CD4-positive, alpha-beta memory T cell (primary cell): ENCODE measurements around the gene SH3TC2. TPM values are rescaled to one million over a fixed set of nuclear protein-coding genes. Genes with fewer than 3 reads are reported as not detected.

Experiments
- CTCF ChIA-PET: fragments of 350-600 bp; sonication (Branson Sonifier 250); formaldehyde crosslinking; loops from one replicate; lab custom pipeline; 2021; ENCODE audit warnings: inconsistent platforms; ENCODE audit not compliant: partially characterized antibody; lab: Charles Lee
- POLR2A ChIA-PET: fragments of 350-600 bp; sonication (Branson Sonifier 250); formaldehyde crosslinking; loops from one replicate; lab custom pipeline; 2021; ENCODE audit not compliant: partially characterized antibody; lab: Charles Lee
- DNase-seq, 5 donors: peaks; one replicate each; pipeline versions ENCODE4 v3.0.0 to v3.0.0-alpha.2; 2020 to 2022; ENCODE audit warnings: mixed read lengths in 1 of 5
- H3K27ac ChIP-seq: one replicate; pipeline ENCODE4 v1.7.0; 2013; ENCODE audit warnings: low read depth, low read length
- H3K27me3 ChIP-seq: 2 replicates; pipeline ENCODE4 v1.7.0; 2013; ENCODE audit warnings: mild to moderate bottlenecking, low read length, moderate library complexity; ENCODE audit not compliant: insufficient read depth
- H3K36me3 ChIP-seq: 2 replicates; pipeline ENCODE4 v1.7.0; 2013; ENCODE audit warnings: mild to moderate bottlenecking, low read length, moderate library complexity; ENCODE audit not compliant: insufficient read depth
- H3K4me1 ChIP-seq: 2 replicates; pipeline ENCODE4 v1.7.0; 2013; ENCODE audit warnings: mild to moderate bottlenecking, low read length, moderate library complexity; ENCODE audit not compliant: insufficient read depth
- H3K4me3 ChIP-seq, 2 donors: one replicate each; pipeline ENCODE4 v1.7.0; 2013; ENCODE audit warnings: low read length in 2 of 2, mild to moderate bottlenecking in 1 of 2
- H3K9me3 ChIP-seq, 2 donors: one replicate each; pipeline ENCODE4 v1.7.0; 2013; ENCODE audit warnings: low read length in 2 of 2, control low read depth in 1 of 2; ENCODE audit not compliant: control insufficient read depth in 1 of 2
- H3K27ac Mint-ChIP-seq, 7 donors: one replicate each; pipeline ENCODE4 v1.8.0; 2020 to 2021; ENCODE audit warnings: mixed read lengths in 7 of 7, mild to moderate bottlenecking in 6 of 7, inconsistent platforms in 3 of 7, moderate library complexity in 3 of 7
- H3K27me3 Mint-ChIP-seq, 2 donors: one replicate each; pipeline ENCODE4 v1.8.0; 2020 to 2021; ENCODE audit warnings: mixed read lengths in 2 of 2
- H3K36me3 Mint-ChIP-seq, 2 donors: one replicate each; pipeline ENCODE4 v1.8.0; 2020 to 2021; ENCODE audit warnings: mixed read lengths in 2 of 2, inconsistent platforms in 1 of 2, mild to moderate bottlenecking in 1 of 2
- H3K4me1 Mint-ChIP-seq, 4 donors: one replicate each; pipeline ENCODE4 v1.8.0; 2020 to 2021; ENCODE audit warnings: mixed read lengths in 4 of 4, mild to moderate bottlenecking in 1 of 4
- H3K4me3 Mint-ChIP-seq, 8 donors: one replicate each; pipeline ENCODE4 v1.8.0; 2020 to 2021; ENCODE audit warnings: mixed read lengths in 8 of 8, mild to moderate bottlenecking in 7 of 8, moderate library complexity in 6 of 8, inconsistent platforms in 3 of 8
- H3K9me3 Mint-ChIP-seq, 8 donors: one replicate each; pipeline ENCODE4 v1.8.0; 2020 to 2021; ENCODE audit warnings: mixed read lengths in 8 of 8, mild to moderate bottlenecking in 5 of 8, inconsistent platforms in 3 of 8, moderate library complexity in 1 of 8
- intact Hi-C: fragments of 100-400 bp; cut with micrococcal nuclease; formaldehyde crosslinking; loops from one replicate; pipeline ENCODE4 v1.15.1; 2023
- polyA plus RNA-seq, 2 donors: library from polyadenylated mRNA; unstranded; fragments of 300-500 nt; fragmentation: Illumina TruSeq; gene quantifications; one replicate each; pipeline ENCODE4 v1.2.3, GENCODE V29; 2021
- total RNA-seq, 2 experiments: library from RNA; stranded (reverse); gene quantifications; one replicate each; pipeline ENCODE4 v1.2.3, GENCODE V29; 2021

The SH3TC2 gene
- total RNA-seq = not detected
- not detected for polyA plus RNA-seq

GRCh38 chr5:149063017-149063687 is at the start of gene SH3TC2:
Gene SH3TC2 (minus strand): TSS chr5:149063062. CDS start chr5:149063022, 40 bp downstream.
- intact Hi-C loops = no loop called here
- H3K27ac Mint-ChIP-seq = no peak within 1 kb of the TSS
- H3K4me3 ChIP-seq = no peak within 1 kb of the TSS
- peaks cover 0 to 3% of the 10 kb centered on the region in 2 donors for H3K36me3 Mint-ChIP-seq
- H3K4me1 Mint-ChIP-seq = no peaks in the 10 kb centered on the region
- POLR2A ChIA-PET = no interaction called here
- peaks cover 0 to 8% of the 10 kb centered on the region in 2 donors for H3K27me3 Mint-ChIP-seq
- H3K27ac ChIP-seq = no peak within 1 kb of the TSS
- no peaks in the 10 kb centered on the region for H3K4me1 ChIP-seq
- peaks cover 4 to 19% (median 13%) of the 10 kb centered on the region in 8 donors for H3K9me3 Mint-ChIP-seq
- H3K27me3 ChIP-seq = no peaks in the 10 kb centered on the region
- H3K9me3 ChIP-seq = no peaks in the 10 kb centered on the region
- DNase-seq = no peak
- H3K4me3 Mint-ChIP-seq = no peak within 1 kb of the TSS
- H3K36me3 ChIP-seq = no peaks in the 10 kb centered on the region
- CTCF ChIA-PET = no interaction called here

DNA sequence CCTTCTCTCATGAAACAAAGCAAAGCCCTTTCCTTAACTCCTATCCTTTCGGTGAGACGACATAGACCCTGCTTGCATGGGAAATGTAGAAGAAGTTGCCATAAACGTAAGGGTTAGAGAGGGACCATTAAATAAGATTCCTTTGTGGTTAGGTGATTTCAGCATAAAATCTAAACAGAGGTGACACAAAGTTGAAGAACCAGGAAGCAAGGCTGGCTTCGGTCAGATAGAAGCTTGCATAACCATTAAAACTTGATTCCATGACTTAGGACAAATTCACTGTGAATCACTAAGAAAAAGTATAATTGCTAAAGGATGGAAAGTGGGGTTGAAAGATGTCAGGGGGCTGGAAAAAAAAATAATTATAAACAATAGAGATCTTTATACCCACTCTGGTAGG is 47.5 kb upstream of the SH3TC2 start:
- Histone ChIP-seq H3K27ac (no peak overlapping the region), H3K4me3 (no peak overlapping the region), H3K4me1 (no peaks in the 10 kb centered on the region), H3K9me3 (no peaks in the 10 kb centered on the region), H3K36me3 (no peaks in the 10 kb centered on the region), H3K27me3 (no peaks in the 10 kb centered on the region)
- intact Hi-C loops = loop anchor here (10.0 kb wide), 1 partner anchor 286 kb away; the partner anchor contains the start of gene ADRB2
- no peaks in the 10 kb centered on the region for H3K4me1 Mint-ChIP-seq
- H3K4me3 Mint-ChIP-seq = no peak overlapping the region
- peaks cover 0 to 8% of the 10 kb centered on the region in 2 donors for H3K27me3 Mint-ChIP-seq
- no peaks in the 10 kb centered on the region for H3K9me3 Mint-ChIP-seq
- H3K27ac Mint-ChIP-seq = no peak overlapping the region
- H3K36me3 Mint-ChIP-seq = no peaks in the 10 kb centered on the region
- CTCF ChIA-PET = no interaction called here
- no peak for DNase-seq
- POLR2A ChIA-PET = no interaction called here

GRCh38 chr5:149108651-149109280 is 45.9 kb upstream of the SH3TC2 start:
- Histone ChIP-seq H3K4me1 (no peaks in the 10 kb centered on the region), H3K27ac (no peak overlapping the region), H3K9me3 (no peaks in the 10 kb centered on the region), H3K36me3 (no peaks in the 10 kb centered on the region), H3K4me3 (no peak overlapping the region), H3K27me3 (no peaks in the 10 kb centered on the region)
- CTCF ChIA-PET = interaction anchor here (0.6 to 1.2 kb wide), 2 partner anchors 15 to 376 kb away, joined by 4 read pairs; no protein-coding TSS in a partner anchor
- DNase-seq = no peak
- no peaks in the 10 kb centered on the region for H3K9me3 Mint-ChIP-seq
- no peak overlapping the region for H3K4me3 Mint-ChIP-seq
- POLR2A ChIA-PET = no interaction called here
- intact Hi-C loops = no loop called here
- H3K4me1 Mint-ChIP-seq = no peaks in the 10 kb centered on the region
- H3K27ac Mint-ChIP-seq = no peak overlapping the region
- H3K36me3 Mint-ChIP-seq = no peaks in the 10 kb centered on the region
- no peaks in the 10 kb centered on the region for H3K27me3 Mint-ChIP-seq

DNA sequence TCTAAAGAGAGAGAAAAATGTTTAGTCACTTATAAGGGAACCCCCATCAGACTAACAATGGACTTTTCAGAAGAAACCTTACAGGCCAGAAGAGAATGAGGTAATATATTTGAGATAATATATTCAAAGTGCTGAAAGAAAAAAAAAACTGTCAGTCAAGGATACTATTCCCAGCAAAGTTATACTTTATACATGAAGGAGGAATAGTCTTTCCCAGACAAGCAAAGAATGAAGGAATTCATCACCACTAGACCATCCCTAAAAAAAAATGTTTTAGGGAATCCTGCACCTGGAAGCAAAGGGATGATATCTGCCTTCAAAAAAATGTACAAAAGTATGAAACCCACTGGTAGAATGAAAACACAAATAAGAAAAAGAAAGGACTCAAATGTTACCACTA is 37.5 kb upstream of the SH3TC2 start:
- Histone ChIP-seq H3K4me3 (no peak overlapping the region), H3K4me1 (no peaks in the 10 kb centered on the region), H3K9me3 (no peaks in the 10 kb centered on the region), H3K27ac (no peak overlapping the region), H3K27me3 (no peaks in the 10 kb centered on the region), H3K36me3 (no peaks in the 10 kb centered on the region)
- peaks cover 0 to 7% of the 10 kb centered on the region in 2 donors for H3K27me3 Mint-ChIP-seq
- H3K27ac Mint-ChIP-seq = no peak overlapping the region
- no peaks in the 10 kb centered on the region for H3K4me1 Mint-ChIP-seq
- intact Hi-C loops = no loop called here
- peaks cover 3 to 6% of the 10 kb centered on the region in 2 donors for H3K36me3 Mint-ChIP-seq
- peaks cover 0 to 63% (median 47%) of the 10 kb centered on the region in 8 donors for H3K9me3 Mint-ChIP-seq
- ChIA-PET CTCF (no interaction called here), POLR2A (no interaction called here)
- DNase-seq = no peak
- H3K4me3 Mint-ChIP-seq = no peak overlapping the region

DNA sequence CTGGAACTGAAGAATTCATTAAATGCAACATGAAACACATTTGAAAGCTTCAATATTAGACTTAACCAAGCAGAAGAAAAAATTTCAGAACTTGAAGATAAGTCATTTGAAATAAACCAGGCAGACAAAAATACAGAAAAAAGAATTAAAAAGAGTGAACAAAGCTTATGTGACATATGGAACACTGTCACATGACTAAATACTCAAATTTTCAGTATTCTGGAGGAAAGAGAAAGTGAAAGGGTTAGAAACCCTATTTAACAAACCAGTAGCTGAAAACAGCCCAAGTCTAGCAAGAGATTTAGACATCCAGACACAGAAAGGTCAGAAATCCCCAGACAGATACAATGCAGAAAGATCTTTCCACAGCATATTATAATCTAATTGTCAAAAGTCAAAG is 37.1 kb upstream of the SH3TC2 start:
- Mint-ChIP-seq H3K4me1 (no peaks in the 10 kb centered on the region), H3K9me3 (peaks cover 0 to 67% (median 50%) of the 10 kb centered on the region in 8 donors), H3K27me3 (peaks cover 0 to 8% of the 10 kb centered on the region in 2 donors), H3K27ac (no peak overlapping the region), H3K4me3 (no peak overlapping the region), H3K36me3 (peaks cover 3 to 6% of the 10 kb centered on the region in 2 donors)
- Histone ChIP-seq H3K27ac (no peak overlapping the region), H3K4me1 (no peaks in the 10 kb centered on the region), H3K36me3 (no peaks in the 10 kb centered on the region), H3K9me3 (no peaks in the 10 kb centered on the region), H3K4me3 (no peak overlapping the region), H3K27me3 (no peaks in the 10 kb centered on the region)
- POLR2A ChIA-PET = no interaction called here
- intact Hi-C loops = no loop called here
- CTCF ChIA-PET = interaction anchor here (1.2 kb wide), 1 partner anchor 65 kb away, joined by 4 read pairs; no protein-coding TSS in a partner anchor
- DNase-seq = no peak

DNA sequence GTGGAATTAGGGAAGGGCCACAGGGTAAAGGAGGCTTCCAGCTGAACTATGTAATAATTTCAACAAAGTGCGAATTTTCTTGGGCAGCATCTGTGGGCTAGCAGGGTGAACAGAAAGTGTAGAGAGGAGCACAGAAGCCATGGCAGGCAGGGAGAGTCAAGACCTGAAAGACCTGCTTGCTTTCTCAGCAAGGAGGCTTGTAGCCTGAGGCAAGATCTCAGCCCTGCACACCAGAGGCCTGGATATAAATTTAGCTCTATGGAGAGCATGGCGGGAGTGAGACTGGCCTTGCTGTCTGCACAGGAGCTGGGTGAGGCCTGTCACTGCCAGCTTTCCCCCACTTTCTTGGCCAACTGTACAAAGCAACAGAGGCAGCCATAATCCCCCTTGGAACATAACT is 32.1 kb upstream of the SH3TC2 start:
- no peak for DNase-seq
- no peaks in the 10 kb centered on the region for H3K36me3 ChIP-seq
- intact Hi-C loops = no loop called here
- H3K4me3 ChIP-seq = no peak overlapping the region
- no peaks in the 10 kb centered on the region for H3K27me3 ChIP-seq
- H3K9me3 Mint-ChIP-seq = peaks cover 2 to 65% (median 48%) of the 10 kb centered on the region in 8 donors
- no peaks in the 10 kb centered on the region for H3K4me1 Mint-ChIP-seq
- peaks cover 6 to 9% of the 10 kb centered on the region in 2 donors for H3K36me3 Mint-ChIP-seq
- no peak overlapping the region for H3K27ac Mint-ChIP-seq
- H3K4me3 Mint-ChIP-seq = no peak overlapping the region
- ChIA-PET CTCF (no interaction called here), POLR2A (no interaction called here)
- no peak overlapping the region for H3K27ac ChIP-seq
- peaks cover 5 to 18% of the 10 kb centered on the region in 2 donors for H3K27me3 Mint-ChIP-seq
- H3K9me3 ChIP-seq = no peaks in the 10 kb centered on the region
- no peaks in the 10 kb centered on the region for H3K4me1 ChIP-seq

DNA sequence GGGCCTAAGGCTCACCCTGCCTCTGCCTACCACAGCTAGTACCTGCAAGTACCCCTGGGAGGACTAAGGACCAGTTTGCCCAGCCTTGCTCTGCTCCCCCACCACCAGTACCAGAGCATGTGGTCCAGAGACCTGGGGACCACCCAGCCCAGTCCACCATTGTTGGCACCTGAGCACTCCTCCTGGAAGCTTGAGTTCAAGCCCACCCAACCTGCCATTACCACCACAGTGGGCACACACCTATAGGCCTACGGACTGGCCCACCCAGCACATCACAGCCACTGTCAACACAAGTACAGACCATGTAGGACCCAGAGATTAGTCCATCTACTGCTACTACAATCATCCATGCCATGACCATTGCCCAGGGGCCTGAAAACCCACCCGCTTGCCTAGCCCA is 30.8 kb upstream of the SH3TC2 start:
- DNase-seq = no peak
- H3K4me1 ChIP-seq = no peaks in the 10 kb centered on the region
- no peak overlapping the region for H3K27ac ChIP-seq
- intact Hi-C loops = no loop called here
- H3K4me3 ChIP-seq = no peak overlapping the region
- POLR2A ChIA-PET = no interaction called here
- Mint-ChIP-seq H3K4me1 (no peaks in the 10 kb centered on the region), H3K9me3 (peaks cover 3 to 52% (median 36%) of the 10 kb centered on the region in 8 donors), H3K4me3 (no peak overlapping the region), H3K36me3 (peaks cover 6 to 7% of the 10 kb centered on the region in 2 donors), H3K27ac (no peak overlapping the region), H3K27me3 (peaks cover 5 to 18% of the 10 kb centered on the region in 2 donors)
- CTCF ChIA-PET = no interaction called here
- no peaks in the 10 kb centered on the region for H3K27me3 ChIP-seq
- no peaks in the 10 kb centered on the region for H3K9me3 ChIP-seq
- H3K36me3 ChIP-seq = no peaks in the 10 kb centered on the region
